Measurements from ENCODE around the gene LRRC7. TPM values are rescaled to one million over a fixed set of nuclear protein-coding genes. Genes with fewer than 3 reads are reported as not detected.
A peak's percentile ranks its signal among the peaks of the same experiment; 100 is the strongest.

LRRC7 gene
- total and polyA plus RNA-seq, 2 donors (not counting 1 experiment from before 2014, with no cell fraction given): 0.03 TPM; not detected in 1

- Histone ChIP-seq H3K4me3 (replicated peaks in 1 of 4; ENCODE audit: control extremely low read depth in 1 of 4, insufficient read depth in 1 of 4, low read depth in 3 of 4, low read length in 4 of 4) (no peak overlapping the region), H3K36me3 (ENCODE audit: control insufficient read depth, insufficient read depth, low read length) (no peaks in the 10 kb centered on the region), H2AFZ (ENCODE audit: low read length) (no peak overlapping the region), H3K4me1 (ENCODE audit: control insufficient read depth, extremely low read depth, insufficient read depth, low read length) (no peaks in the 10 kb centered on the region), H3K27me3 (ENCODE audit: control insufficient read depth, insufficient read depth, low read length) (no peaks in the 10 kb centered on the region), H3K9me3 (ENCODE audit: control insufficient read depth, insufficient read depth, low read depth, low read length) (no peaks in the 10 kb centered on the region), H3K79me2 (ENCODE audit: control insufficient read depth, insufficient read depth, low read length) (no peaks in the 10 kb centered on the region), H3K9ac (ENCODE audit: insufficient read depth, low read length) (no peak overlapping the region), H3K27ac (ENCODE audit: insufficient read depth, low read length) (no peak overlapping the region), H3K4me2 (ENCODE audit: extremely low read depth, insufficient read depth, low read length) (no peak overlapping the region), H4K20me1 (ENCODE audit: control insufficient read depth, extremely low read depth, insufficient read depth, low read length) (no peaks in the 10 kb centered on the region)
- peak in 1 of 2 donors; percentile 37 for DNase-seq (ENCODE audit: low read depth in 2 of 2)
- TF ChIP-seq CTCF (conservative IDR thresholded peaks at IDR 0.05 in 1 of 2, IDR thresholded peaks at IDR 0.05 in 1 of 2; ENCODE audit: low read depth in 1 of 2, low read length in 2 of 2) (no peak), EZH2 (IDR thresholded peaks at IDR 0.05; ENCODE audit: low read length, missing control alignments) (no peak)
These were observed 470.3 kb downstream of the LRRC7 start for GRCh38 chr1:70038025-70038424.

- Histone ChIP-seq H3K79me2 (ENCODE audit: control insufficient read depth, insufficient read depth, low read length) (no peaks in the 10 kb centered on the region), H3K9ac (ENCODE audit: insufficient read depth, low read length) (no peak overlapping the region), H3K4me2 (ENCODE audit: extremely low read depth, insufficient read depth, low read length) (no peak overlapping the region), H3K4me3 (replicated peaks in 1 of 4; ENCODE audit: control extremely low read depth in 1 of 4, insufficient read depth in 1 of 4, low read depth in 3 of 4, low read length in 4 of 4) (no peak overlapping the region), H4K20me1 (ENCODE audit: control insufficient read depth, extremely low read depth, insufficient read depth, low read length) (no peaks in the 10 kb centered on the region), H2AFZ (ENCODE audit: low read length) (no peak overlapping the region), H3K36me3 (ENCODE audit: control insufficient read depth, insufficient read depth, low read length) (no peaks in the 10 kb centered on the region), H3K4me1 (ENCODE audit: control insufficient read depth, extremely low read depth, insufficient read depth, low read length) (peaks cover 6% of the 10 kb centered on the region), H3K9me3 (ENCODE audit: control insufficient read depth, insufficient read depth, low read depth, low read length) (no peaks in the 10 kb centered on the region), H3K27me3 (ENCODE audit: control insufficient read depth, insufficient read depth, low read length) (no peaks in the 10 kb centered on the region), H3K27ac (ENCODE audit: insufficient read depth, low read length) (no peak overlapping the region)
- TF ChIP-seq CTCF (conservative IDR thresholded peaks at IDR 0.05 in 1 of 2, IDR thresholded peaks at IDR 0.05 in 1 of 2; ENCODE audit: low read depth in 1 of 2, low read length in 2 of 2) (no peak), EZH2 (IDR thresholded peaks at IDR 0.05; ENCODE audit: low read length, missing control alignments) (no peak)
- DNase-seq (ENCODE audit: low read depth in 2 of 2): no peak
These were observed 471.8 kb downstream of the LRRC7 start for GRCh38 chr1:70039485-70039884.

GRCh38 chr1:70041317-70042045, 473.8 kb downstream of the LRRC7 start:
- no peaks in the 10 kb centered on the region for H3K27me3 ChIP-seq (ENCODE audit: control insufficient read depth, insufficient read depth, low read length)
- no peak overlapping the region for H3K27ac ChIP-seq (ENCODE audit: insufficient read depth, low read length)
- H2AFZ ChIP-seq (ENCODE audit: low read length): no peak overlapping the region

More at GRCh38 chr1:70041317-70042045, 473.8 kb downstream of the LRRC7 start:
- Histone ChIP-seq H3K36me3 (ENCODE audit: control insufficient read depth, insufficient read depth, low read length) (no peaks in the 10 kb centered on the region), H3K9me3 (ENCODE audit: control insufficient read depth, insufficient read depth, low read depth, low read length) (no peaks in the 10 kb centered on the region), H4K20me1 (ENCODE audit: control insufficient read depth, extremely low read depth, insufficient read depth, low read length) (no peaks in the 10 kb centered on the region), H3K4me1 (ENCODE audit: control insufficient read depth, extremely low read depth, insufficient read depth, low read length) (peaks cover 10% of the 10 kb centered on the region), H3K4me3 (replicated peaks in 1 of 4; ENCODE audit: control extremely low read depth in 1 of 4, insufficient read depth in 1 of 4, low read depth in 3 of 4, low read length in 4 of 4) (no peak overlapping the region), H3K79me2 (ENCODE audit: control insufficient read depth, insufficient read depth, low read length) (no peaks in the 10 kb centered on the region), H3K4me2 (ENCODE audit: extremely low read depth, insufficient read depth, low read length) (no peak overlapping the region), H3K9ac (ENCODE audit: insufficient read depth, low read length) (no peak overlapping the region)
- no peak for TF ChIP-seq EZH2 (IDR thresholded peaks at IDR 0.05; ENCODE audit: low read length, missing control alignments)
- no peak for TF ChIP-seq CTCF (conservative IDR thresholded peaks at IDR 0.05 in 1 of 2, IDR thresholded peaks at IDR 0.05 in 1 of 2; ENCODE audit: low read depth in 1 of 2, low read length in 2 of 2)
- DNase-seq (ENCODE audit: low read depth in 2 of 2): no peak

Measured in fibroblast of lung (primary cell).